K562 (cell line): ENCODE measurements around the gene C6orf62.

Experiments used
- FIP1L1 ChIP-seq: fragments of 200-400 bp; formaldehyde crosslinking; IDR thresholded peaks from 2 replicates; pipeline ENCODE4 v1.6.1; 2018; ENCODE audit warnings: mild to moderate bottlenecking, low read depth, low read length; ENCODE audit not compliant: poor library complexity, severe bottlenecking
- KAT7 ChIP-seq: sonication (generic); formaldehyde crosslinking; IDR thresholded peaks from 2 replicates; pipeline ENCODE4 v1.8.0; 2022; ENCODE audit warnings: missing genetic modification reagents, mild to moderate bottlenecking, borderline replicate concordance
- MED1 ChIP-seq: sonication (generic); formaldehyde crosslinking; IDR thresholded peaks from 2 replicates; pipeline ENCODE4 v1.8.1; 2023; ENCODE audit warnings: missing genetic modification reagents, borderline replicate concordance
- POLR2A ChIP-seq: fragments of 450-650 bp; conservative IDR thresholded peaks from 2 replicates; pipeline ENCODE4 v1.6.1; 2016
- RAD21 ChIP-seq, 2 experiments: fragments of 250-450 bp in 1 of 2; fragments of 450-650 bp in 1 of 2; sonication (Bioruptor Pico) in 1 of 2; formaldehyde crosslinking in 1 of 2; IDR thresholded peaks in 1 of 2; conservative IDR thresholded peaks in 1 of 2; 2 replicates each; pipeline versions ENCODE4 v1.4.0 to v1.8.0; 2020 to 2022; ENCODE audit warnings: mild to moderate bottlenecking in 2 of 2, moderate library complexity in 1 of 2
- SPI1 ChIP-seq: IDR thresholded peaks from 2 replicates; pipeline ENCODE4 v1.6.1; 2011; ENCODE audit warnings: low read depth, low read length, control low read depth, borderline replicate concordance
- ZNF589 ChIP-seq: fragments of 200-800 bp; sonication (Bioruptor generic); IDR thresholded peaks from 2 replicates; pipeline ENCODE4 v1.6.1; 2016; ENCODE audit warnings: low read depth, missing genetic modification characterization, missing compliant biosample characterization
- TF ChIP-seq, protein P1 (sequence below), 2 experiments: fragments of 150-350 bp in 1 of 2; IDR thresholded peaks; 2 replicates each; pipeline ENCODE4 v1.6.1; 2012 to 2016; ENCODE audit warnings: low read depth in 2 of 2, low read length in 2 of 2, mild to moderate bottlenecking in 1 of 2, moderate library complexity in 1 of 2
- TF ChIP-seq, protein P2 (sequence below), 3 experiments: IDR thresholded peaks in 2 of 3; conservative IDR thresholded peaks in 1 of 3; 2 replicates each; pipeline ENCODE4 v1.5.1; 2011 to 2012; ENCODE audit warnings: low read length in 3 of 3, mild to moderate bottlenecking in 3 of 3, control low read depth in 2 of 3, improper control_type of control experiment in 1 of 3, inconsistent platforms in 1 of 3, low read depth in 1 of 3, mixed read lengths in 1 of 3, moderate library complexity in 1 of 3; ENCODE audit not compliant: insufficient read depth in 2 of 3

- TF ChIP-seq MED1 (no peak), ZNF589 (CRISPR knock-in tag) (no peak), RAD21 (CRISPR knock-in tag; conservative IDR thresholded peaks at IDR 0.05 in 1 of 2, IDR thresholded peaks at IDR 0.05 in 1 of 2) (no peak), FIP1L1 (no peak), POLR2A (no peak), SPI1 (no peak), KAT7 (CRISPR knock-in tag) (no peak)
- TF ChIP-seq, protein P1, sequence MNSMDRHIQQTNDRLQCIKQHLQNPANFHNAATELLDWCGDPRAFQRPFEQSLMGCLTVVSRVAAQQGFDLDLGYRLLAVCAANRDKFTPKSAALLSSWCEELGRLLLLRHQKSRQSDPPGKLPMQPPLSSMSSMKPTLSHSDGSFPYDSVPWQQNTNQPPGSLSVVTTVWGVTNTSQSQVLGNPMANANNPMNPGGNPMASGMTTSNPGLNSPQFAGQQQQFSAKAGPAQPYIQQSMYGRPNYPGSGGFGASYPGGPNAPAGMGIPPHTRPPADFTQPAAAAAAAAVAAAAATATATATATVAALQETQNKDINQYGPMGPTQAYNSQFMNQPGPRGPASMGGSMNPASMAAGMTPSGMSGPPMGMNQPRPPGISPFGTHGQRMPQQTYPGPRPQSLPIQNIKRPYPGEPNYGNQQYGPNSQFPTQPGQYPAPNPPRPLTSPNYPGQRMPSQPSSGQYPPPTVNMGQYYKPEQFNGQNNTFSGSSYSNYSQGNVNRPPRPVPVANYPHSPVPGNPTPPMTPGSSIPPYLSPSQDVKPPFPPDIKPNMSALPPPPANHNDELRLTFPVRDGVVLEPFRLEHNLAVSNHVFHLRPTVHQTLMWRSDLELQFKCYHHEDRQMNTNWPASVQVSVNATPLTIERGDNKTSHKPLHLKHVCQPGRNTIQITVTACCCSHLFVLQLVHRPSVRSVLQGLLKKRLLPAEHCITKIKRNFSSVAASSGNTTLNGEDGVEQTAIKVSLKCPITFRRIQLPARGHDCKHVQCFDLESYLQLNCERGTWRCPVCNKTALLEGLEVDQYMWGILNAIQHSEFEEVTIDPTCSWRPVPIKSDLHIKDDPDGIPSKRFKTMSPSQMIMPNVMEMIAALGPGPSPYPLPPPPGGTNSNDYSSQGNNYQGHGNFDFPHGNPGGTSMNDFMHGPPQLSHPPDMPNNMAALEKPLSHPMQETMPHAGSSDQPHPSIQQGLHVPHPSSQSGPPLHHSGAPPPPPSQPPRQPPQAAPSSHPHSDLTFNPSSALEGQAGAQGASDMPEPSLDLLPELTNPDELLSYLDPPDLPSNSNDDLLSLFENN (IDR thresholded peaks at IDR 0.05; ENCODE audit: low read depth in 2 of 2, low read length in 2 of 2), result no peak
- TF ChIP-seq, protein P2, sequence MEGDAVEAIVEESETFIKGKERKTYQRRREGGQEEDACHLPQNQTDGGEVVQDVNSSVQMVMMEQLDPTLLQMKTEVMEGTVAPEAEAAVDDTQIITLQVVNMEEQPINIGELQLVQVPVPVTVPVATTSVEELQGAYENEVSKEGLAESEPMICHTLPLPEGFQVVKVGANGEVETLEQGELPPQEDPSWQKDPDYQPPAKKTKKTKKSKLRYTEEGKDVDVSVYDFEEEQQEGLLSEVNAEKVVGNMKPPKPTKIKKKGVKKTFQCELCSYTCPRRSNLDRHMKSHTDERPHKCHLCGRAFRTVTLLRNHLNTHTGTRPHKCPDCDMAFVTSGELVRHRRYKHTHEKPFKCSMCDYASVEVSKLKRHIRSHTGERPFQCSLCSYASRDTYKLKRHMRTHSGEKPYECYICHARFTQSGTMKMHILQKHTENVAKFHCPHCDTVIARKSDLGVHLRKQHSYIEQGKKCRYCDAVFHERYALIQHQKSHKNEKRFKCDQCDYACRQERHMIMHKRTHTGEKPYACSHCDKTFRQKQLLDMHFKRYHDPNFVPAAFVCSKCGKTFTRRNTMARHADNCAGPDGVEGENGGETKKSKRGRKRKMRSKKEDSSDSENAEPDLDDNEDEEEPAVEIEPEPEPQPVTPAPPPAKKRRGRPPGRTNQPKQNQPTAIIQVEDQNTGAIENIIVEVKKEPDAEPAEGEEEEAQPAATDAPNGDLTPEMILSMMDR (IDR thresholded peaks at IDR 0.05 in 2 of 3, conservative IDR thresholded peaks at IDR 0.05 in 1 of 3; ENCODE audit: insufficient read depth in 2 of 3, low read depth in 1 of 3, low read length in 3 of 3), result no peak
Measured at GRCh38 chr6:24699521-24700359, 19.2 kb downstream of the C6orf62 start.
